Liver (tissue), 3 donors: ENCODE results near the gene TUBA1A.

Source experiments
- CTCF ChIP-seq: fragments of 150-350 bp; IDR thresholded peaks from 2 replicates; pipeline ENCODE4 v1.5.1; 2017; ENCODE audit warnings: improper control_type of control experiment, low read depth, low read length; ENCODE audit not compliant: missing input control
- GABPA ChIP-seq, 2 donors: IDR thresholded peaks in 1 of 2; conservative IDR thresholded peaks in 1 of 2; 2 replicates each; pipeline ENCODE4 v1.6.1; 2016; ENCODE audit warnings: antibody characterized with exemption in 2 of 2, mild to moderate bottlenecking in 1 of 2, moderate library complexity in 1 of 2
- HNF4A ChIP-seq, 2 donors: conservative IDR thresholded peaks; 2 replicates each; pipeline ENCODE4 v1.6.1; 2016; ENCODE audit warnings: antibody characterized with exemption in 2 of 2, mild to moderate bottlenecking in 2 of 2
- HNF4G ChIP-seq: IDR thresholded peaks from 2 replicates; pipeline ENCODE4 v1.6.1; 2016; ENCODE audit warnings: antibody characterized with exemption
- MAX ChIP-seq: IDR thresholded peaks from 2 replicates; pipeline ENCODE4 v1.6.1; 2016; ENCODE audit warnings: antibody characterized with exemption
- REST ChIP-seq: IDR thresholded peaks from 2 replicates; pipeline ENCODE4 v1.6.1; 2016; ENCODE audit warnings: antibody characterized with exemption, mild to moderate bottlenecking
- RXRA ChIP-seq, 2 donors: IDR thresholded peaks; 2 replicates each; pipeline ENCODE4 v1.6.1; 2017 to 2018; ENCODE audit warnings: antibody characterized with exemption in 2 of 2, mild to moderate bottlenecking in 1 of 2
- TAF1 ChIP-seq: conservative IDR thresholded peaks from 2 replicates; pipeline ENCODE4 v1.6.1; 2016; ENCODE audit warnings: antibody characterized with exemption, mild to moderate bottlenecking
- YY1 ChIP-seq: IDR thresholded peaks from 2 replicates; pipeline ENCODE4 v1.6.1; 2016; ENCODE audit warnings: antibody characterized with exemption, mild to moderate bottlenecking
- ZBTB33 ChIP-seq: IDR thresholded peaks from 2 replicates; pipeline ENCODE4 v1.6.1; 2016; ENCODE audit warnings: antibody characterized with exemption
- donor health status: healthy.
- donor health status: healthy.

- TF ChIP-seq REST (no peak), CTCF (no peak), ZBTB33 (no peak), MAX (no peak), GABPA (IDR thresholded peaks at IDR 0.05 in 1 of 2, conservative IDR thresholded peaks at IDR 0.05 in 1 of 2) (no peak), RXRA (IDR thresholded peaks at IDR 0.05) (no peak), TAF1 (no peak), HNF4A (conservative IDR thresholded peaks at IDR 0.05) (no peak), HNF4G (no peak), YY1 (no peak)
Observed at GRCh38 chr12:49230176-49230804, 41.4 kb upstream of the TUBA1A start.
